GM21381 (cell line): ENCODE data around the gene GAPVD1.

ENCODE experiments used
- ATAC-seq: cut with Tn5 transposase; IDR thresholded peaks from one replicate; pipeline ENCODE4 v1.9.1; 2021; ENCODE audit warnings: mild to moderate bottlenecking, moderate library complexity; ENCODE audit not compliant: unreplicated experiment

The GAPVD1 gene

DNA sequence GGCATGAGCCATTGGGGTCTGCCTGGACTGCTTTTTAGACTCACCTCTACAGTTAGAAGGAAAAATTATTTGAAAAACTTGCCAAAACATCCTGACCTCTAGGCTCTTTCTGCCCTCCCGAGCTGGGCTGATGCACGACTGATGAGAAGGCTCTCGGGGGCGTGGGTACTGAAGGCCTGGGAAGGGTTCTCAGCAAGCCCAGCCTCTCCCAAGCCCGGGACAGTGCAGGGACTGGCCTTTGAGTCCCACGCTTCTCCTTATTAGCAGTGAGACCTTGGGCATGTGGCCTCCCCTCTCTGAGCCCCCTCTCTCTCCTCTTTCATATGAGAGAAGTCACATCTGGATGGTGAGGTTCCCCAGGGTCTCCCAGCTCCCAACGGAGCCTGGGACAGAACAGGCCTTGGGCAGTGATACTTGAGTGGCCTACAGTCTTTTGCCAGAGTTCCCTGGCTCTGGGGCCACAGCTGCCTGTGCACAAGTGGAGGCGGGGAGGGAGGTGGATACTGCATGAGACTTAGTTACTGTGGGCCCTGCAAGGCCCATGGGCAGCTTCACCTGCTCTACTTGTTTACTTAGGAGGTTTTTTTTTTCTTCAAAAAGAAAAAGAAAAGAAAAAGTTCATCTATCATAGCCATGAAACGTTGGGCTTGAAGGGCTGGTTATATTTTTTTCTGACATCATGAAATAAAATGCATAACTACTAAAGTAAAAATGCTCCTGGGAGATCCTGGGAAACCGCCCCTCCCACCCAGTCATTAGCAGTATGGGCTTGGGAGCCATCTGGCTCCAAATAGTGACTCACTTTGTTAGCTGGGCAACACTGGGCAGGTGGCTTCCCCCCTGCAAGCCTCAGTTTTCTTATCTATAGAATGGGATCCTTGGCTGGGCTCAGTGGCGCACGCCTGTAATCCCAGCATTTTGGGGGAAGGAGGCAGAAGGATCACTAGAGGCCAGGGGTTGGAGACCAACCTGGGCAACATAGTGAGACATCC lies 139.4 kb downstream of the GAPVD1 start:
- ATAC-seq: no peak

- no peak for ATAC-seq
Measured at GRCh38 chr9:125404733-125405132, 143.1 kb downstream of the GAPVD1 start.

DNA sequence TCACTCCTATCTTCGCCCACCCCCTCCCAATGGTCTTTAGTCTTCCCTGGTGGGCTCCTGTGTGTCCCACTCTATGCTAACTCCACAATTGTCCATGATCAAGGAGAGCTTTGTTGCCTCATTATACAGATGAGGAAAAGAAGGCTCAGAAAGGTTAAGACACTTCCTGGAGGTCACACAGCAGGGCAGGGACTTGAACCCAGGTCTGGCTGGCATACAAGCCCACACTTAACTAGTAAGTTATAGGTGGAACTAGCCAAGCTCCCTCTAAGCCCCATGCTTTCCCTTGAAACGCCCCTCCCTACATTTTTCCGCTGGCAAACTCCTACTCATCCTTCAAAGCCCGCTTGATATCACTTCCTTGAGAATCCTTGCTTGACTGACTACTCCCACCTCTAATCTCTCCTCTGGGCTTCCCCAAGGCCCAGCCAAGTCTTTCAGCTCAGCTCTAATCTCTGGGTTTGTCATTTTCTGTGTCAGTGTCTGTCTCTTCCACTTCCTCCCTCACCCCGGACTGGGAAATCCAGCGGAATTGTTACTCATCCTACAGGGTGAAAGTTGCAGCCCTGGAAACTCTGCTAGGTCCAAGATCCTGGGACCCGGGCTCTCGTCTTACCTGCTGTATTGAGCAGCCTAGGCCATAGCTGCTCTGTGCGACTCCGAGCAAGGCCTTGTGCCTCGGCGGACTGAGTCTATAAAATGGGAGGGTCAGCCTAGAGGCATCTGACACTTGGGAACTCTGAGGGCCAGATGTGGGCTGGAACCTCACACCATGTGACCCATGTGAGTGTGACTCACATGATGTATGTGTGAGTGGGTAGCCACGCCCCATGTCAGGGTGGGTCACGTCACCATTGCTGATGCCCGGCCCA lies 144.5 kb downstream of the GAPVD1 start:
- ATAC-seq: no peak

DNA sequence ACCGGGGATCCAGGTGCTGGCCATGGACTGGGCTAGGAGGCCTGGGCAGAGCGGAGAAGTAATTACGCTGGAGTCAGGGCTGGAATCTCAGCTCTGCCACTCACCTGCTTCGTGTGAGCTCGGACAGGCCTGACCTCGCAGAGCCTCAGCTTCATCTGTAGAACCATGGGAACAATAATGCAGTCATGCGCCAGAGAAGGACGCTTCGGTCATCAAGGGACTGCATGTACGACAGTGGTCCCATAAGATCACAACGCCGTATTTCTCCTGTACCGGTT lies 145.1 kb downstream of the GAPVD1 start:
- ATAC-seq: no peak

GRCh38 chr9:125407432-125407973 lies 145.9 kb downstream of the GAPVD1 start:
- ATAC-seq: no peak

DNA sequence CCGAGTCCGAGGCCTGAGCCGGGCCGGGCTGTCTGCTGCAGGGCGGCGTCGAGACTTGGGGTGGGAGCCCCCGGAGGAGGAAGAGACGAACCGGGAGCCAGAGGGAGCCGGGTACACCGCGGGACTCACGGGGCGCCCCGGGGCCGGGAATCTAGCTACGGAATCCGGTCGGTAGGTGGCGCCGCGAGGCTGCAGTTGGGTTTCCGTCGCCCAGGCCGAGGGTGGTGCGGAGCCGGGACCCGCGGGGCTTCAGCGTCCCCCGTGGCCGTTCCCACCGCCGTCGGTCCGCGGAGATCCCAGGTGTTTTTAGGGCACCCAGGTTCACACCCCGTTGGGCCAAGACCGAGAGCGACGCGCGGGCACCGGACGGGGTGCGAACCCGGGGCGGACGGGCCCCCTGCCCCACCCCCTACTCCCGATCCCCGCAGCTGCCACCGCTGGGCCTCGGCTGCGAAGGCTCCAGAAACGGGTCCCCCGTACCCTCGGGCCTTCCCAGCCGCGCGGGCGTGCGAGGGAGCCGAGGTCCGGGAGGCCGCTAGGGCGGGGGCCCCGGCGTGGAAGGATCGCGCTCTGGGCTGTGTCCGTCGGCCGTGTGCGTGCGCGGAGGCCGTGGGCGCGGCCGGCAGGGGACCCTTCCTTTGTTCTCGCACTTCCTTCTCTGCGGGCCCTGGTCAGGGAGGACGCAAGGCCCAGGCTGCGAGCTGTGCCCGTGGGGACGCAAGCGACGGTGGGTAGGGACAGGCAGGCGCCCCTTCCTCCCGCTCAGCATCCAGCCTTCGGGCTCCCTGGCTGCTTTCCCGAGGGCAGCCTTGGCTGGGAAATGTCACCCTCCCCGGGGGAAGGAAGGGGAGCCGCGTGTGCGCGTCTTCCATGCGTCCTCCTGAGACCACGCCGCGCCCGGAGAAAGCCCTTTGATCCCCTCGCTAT lies 146.6 kb downstream of the GAPVD1 start:
- ATAC-seq: peak; percentile 61

DNA sequence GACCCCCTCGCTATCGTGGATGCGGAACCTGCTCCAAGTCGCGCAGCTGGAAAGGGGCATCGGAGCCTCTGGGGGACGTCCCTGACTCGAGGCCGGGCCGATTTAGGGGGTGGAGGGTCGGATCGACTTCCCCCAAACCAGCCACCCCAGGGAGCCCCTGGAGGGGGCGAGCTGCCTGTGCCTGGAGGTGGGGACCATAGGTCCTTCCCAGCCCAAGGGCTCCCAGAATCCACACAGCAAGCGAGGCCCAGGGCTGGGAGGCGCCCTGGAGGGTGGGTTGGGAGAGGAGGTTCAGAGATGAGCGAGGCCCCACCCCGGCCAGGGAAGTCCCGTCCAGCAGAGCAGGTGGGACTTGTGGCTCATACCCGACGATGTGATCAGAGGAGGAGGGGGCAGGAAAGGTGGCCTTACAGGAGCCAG lies 147.6 kb downstream of the GAPVD1 start:
- ATAC-seq: no peak

DNA sequence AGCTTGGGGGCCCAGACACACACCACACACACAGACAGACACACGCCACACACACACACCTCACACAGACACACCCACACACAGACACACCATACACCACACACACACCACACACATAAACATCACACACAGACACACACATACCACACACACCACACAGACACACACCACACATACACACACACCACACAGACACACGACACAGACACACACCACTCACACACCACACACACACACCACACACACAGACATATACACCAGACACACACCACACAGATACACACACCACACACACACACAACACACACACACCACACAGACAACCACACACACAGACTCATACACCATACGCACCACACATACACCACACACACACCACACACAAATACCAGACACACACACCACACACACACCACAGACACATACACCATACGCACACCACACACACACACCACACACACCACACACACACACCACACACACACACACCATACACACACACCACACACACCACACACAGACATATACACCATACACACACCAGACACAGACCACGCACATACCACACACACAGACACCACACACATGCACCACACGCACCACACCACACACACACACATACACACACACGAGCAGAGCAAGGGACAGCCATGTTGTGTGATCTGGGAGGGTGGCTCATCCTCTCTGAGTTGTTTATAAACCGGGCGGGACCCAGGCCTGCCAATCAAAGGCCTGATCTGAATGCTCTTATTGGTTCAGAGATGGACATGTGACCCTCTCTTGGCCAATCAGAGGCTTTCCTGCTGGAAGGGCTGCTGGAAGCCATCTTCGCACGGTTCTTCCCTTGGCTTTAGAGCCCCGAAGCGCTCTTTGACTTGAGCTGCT lies 148.3 kb downstream of the GAPVD1 start:
- ATAC-seq: no peak

GRCh38 chr9:125410522-125410894 lies 148.9 kb downstream of the GAPVD1 start:
- ATAC-seq: no peak

DNA sequence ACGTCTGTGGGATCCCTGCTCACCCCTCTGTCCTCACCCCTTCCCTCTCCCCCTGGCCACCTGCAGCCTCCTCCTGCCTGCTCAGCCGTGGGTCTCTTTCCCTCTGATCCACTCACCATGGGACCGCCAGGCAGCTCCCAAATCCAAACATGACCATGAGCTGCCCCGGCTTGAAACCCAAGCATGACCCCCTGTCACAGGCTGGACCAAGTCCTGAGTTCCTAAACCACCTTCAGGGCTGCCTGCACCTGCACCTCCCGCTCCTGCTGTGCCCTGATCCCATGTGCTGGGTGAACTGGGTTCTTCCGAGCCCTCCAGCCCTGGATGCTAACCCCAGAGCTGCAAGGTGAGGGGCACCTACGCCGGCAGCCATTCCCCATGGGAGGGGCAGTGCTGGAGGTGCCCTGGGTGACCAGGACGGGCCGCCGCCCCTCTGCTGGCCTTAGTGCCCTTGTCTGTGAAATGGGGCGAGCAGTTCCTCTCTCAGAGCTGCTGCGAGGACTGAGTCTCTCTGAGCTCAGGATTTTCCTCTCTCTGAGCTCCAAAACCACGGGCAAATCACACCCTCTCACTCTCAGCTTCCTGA lies 149.6 kb downstream of the GAPVD1 start:
- ATAC-seq: no peak

- no peak for ATAC-seq
Measured at GRCh38 chr9:125412166-125412565, 150.5 kb downstream of the GAPVD1 start.

DNA sequence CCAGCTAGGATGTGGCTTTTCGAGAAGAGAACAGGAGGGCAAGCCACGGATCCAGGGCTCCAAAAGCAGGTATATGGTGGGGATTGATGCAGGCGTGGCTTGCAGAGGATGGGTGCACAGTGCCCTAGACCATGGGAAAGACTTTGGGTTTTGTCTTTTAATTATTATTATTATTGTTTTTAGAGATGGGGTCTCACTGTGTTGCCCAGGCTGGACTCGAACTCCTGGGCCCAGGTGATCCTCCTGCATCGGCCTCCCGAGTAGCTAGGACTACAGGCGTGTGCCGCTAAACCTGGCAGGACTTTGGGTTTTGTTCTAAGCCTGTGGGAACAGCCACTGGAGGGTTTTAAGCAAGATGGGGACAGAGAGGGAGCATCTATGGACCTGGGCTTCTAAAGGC lies 152.0 kb downstream of the GAPVD1 start:
- no peak for ATAC-seq

GRCh38 chr9:125415583-125416460 lies 154.2 kb downstream of the GAPVD1 start:
- ATAC-seq: no peak

GRCh38 chr9:125416517-125416916 lies 154.9 kb downstream of the GAPVD1 start:
- ATAC-seq: no peak
